ENCODE data around the gene CYP2D6.
A peak's percentile ranks its signal among the peaks of the same experiment; 100 is the strongest.

The CYP2D6 gene

GRCh38 chr22:42101199-42101598 is 29.4 kb downstream of the CYP2D6 start:
- TF ChIP-seq, protein P1, sequence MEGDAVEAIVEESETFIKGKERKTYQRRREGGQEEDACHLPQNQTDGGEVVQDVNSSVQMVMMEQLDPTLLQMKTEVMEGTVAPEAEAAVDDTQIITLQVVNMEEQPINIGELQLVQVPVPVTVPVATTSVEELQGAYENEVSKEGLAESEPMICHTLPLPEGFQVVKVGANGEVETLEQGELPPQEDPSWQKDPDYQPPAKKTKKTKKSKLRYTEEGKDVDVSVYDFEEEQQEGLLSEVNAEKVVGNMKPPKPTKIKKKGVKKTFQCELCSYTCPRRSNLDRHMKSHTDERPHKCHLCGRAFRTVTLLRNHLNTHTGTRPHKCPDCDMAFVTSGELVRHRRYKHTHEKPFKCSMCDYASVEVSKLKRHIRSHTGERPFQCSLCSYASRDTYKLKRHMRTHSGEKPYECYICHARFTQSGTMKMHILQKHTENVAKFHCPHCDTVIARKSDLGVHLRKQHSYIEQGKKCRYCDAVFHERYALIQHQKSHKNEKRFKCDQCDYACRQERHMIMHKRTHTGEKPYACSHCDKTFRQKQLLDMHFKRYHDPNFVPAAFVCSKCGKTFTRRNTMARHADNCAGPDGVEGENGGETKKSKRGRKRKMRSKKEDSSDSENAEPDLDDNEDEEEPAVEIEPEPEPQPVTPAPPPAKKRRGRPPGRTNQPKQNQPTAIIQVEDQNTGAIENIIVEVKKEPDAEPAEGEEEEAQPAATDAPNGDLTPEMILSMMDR (IDR thresholded peaks at IDR 0.05): no peak
- no peak for DNase-seq (ENCODE audit: low spot score)
- Histone ChIP-seq H3K27ac (no peak overlapping the region), H3K4me3 (no peak overlapping the region)

- peak overlapping the region; percentile 87 for H3K4me3 ChIP-seq
- DNase-seq (ENCODE audit: low spot score): peak; percentile 74
- TF ChIP-seq, protein P1 (IDR thresholded peaks at IDR 0.05): no peak
- H3K27ac ChIP-seq: peak overlapping the region; percentile 85 to 96
These were observed 39.2 kb downstream of the CYP2D6 start for GRCh38 chr22:42091455-42091782.

- peak; percentile 99 for DNase-seq (ENCODE audit: low spot score)
- TF ChIP-seq, protein P1 (IDR thresholded peaks at IDR 0.05): peak; percentile 88
- Histone ChIP-seq H3K4me3 (peak within 1 kb of the TSS; percentile 87), H3K27ac (peak within 1 kb of the TSS; percentile 85 to 96)
These were observed 39.8 kb downstream of the CYP2D6 start, which contains the start of gene NDUFA6 for GRCh38 chr22:42090596-42091454. Gene NDUFA6 (minus strand): TSS chr22:42090772. CDS start chr22:42090744, 28 bp downstream.

GRCh38 chr22:42086051-42086450 is 44.6 kb downstream of the CYP2D6 start:
- TF ChIP-seq, protein P1 (IDR thresholded peaks at IDR 0.05): no peak
- Histone ChIP-seq H3K27ac (no peak overlapping the region), H3K4me3 (no peak overlapping the region)
- DNase-seq (ENCODE audit: low spot score): no peak

GRCh38 chr22:42084874-42085273 is 45.7 kb downstream of the CYP2D6 start:
- no peak overlapping the region for H3K4me3 ChIP-seq
- no peak for DNase-seq (ENCODE audit: low spot score)
- TF ChIP-seq, protein P1 (IDR thresholded peaks at IDR 0.05): no peak
- H3K27ac ChIP-seq: no peak overlapping the region

GRCh38 chr22:42083119-42083518 is 47.5 kb downstream of the CYP2D6 start:
- TF ChIP-seq, protein P1 (IDR thresholded peaks at IDR 0.05): no peak
- H3K4me3 ChIP-seq: no peak overlapping the region
- no peak for DNase-seq (ENCODE audit: low spot score)
- H3K27ac ChIP-seq: no peak overlapping the region

DNA sequence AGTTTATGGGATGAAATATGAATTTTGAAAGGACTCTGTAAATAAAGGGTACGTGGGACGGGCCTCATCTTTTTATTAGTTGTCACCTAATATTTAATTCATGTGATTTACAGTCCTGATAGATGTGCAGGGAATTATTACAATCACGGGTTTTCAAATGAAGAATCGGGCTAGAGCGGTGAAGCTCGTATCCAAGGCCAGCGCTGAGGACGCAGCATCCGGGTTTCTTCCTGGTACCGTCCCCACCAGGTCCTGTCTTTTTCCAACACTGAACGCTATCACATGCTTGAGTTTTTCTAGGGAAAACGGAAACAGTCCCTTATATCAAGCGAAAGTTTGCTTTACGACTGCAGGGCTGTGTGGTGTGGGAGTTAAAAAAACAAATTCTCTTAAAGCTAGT is 50.3 kb downstream of the CYP2D6 start:
- TF ChIP-seq, protein P1 (IDR thresholded peaks at IDR 0.05): no peak
- peak overlapping the region; percentile 95 to 98 for H3K27ac ChIP-seq
- peak overlapping the region; percentile 87 for H3K4me3 ChIP-seq
- DNase-seq (ENCODE audit: low spot score): peak; percentile 73
